Pancreas (tissue), 10 donors: ENCODE measurements around the gene GLI2. TPM values are rescaled to one million over a fixed set of nuclear protein-coding genes. Genes with fewer than 3 reads are reported as not detected.
A peak's percentile ranks its signal among the peaks of the same experiment; 100 is the strongest.

Source experiments
- ATAC-seq, 4 donors: fragments of 200-7000 bp; cut with Tn5 transposase; one replicate each; pipeline versions ENCODE4 v1.8.0 to v1.9.1; 2020; ENCODE audit warnings: mild to moderate bottlenecking in 4 of 4, moderate library complexity in 4 of 4
- DNase-seq, 6 donors: peaks; one replicate each; pipeline ENCODE4 v3.0.0-alpha.2; 2020
- FAIRE-seq: peaks from 2 replicates; lab custom pipeline; 2012; peaks lifted over from hg19 to GRCh38; lab: Jason Lieb, UNC
- H3K27ac ChIP-seq, 4 donors: fragments of 200-600 bp; sonication (generic); 1 replicate in 3 of 4; 2 replicates in 1 of 4; pipeline versions ENCODE4 v1.5.0 to v1.8.0; 2020
- H3K27me3 ChIP-seq, 4 donors: fragments of 200-600 bp; one replicate each; pipeline ENCODE4 v1.8.0; 2021
- H3K36me3 ChIP-seq, 3 donors: fragments of 200-600 bp; sonication (generic) in 1 of 3; one replicate each; pipeline versions ENCODE4 v1.5.0 to v1.8.0; 2020 to 2021
- H3K4me1 ChIP-seq, 3 donors: fragments of 200-600 bp; one replicate each; pipeline ENCODE4 v1.8.0; 2021
- H3K4me3 ChIP-seq, 4 donors: fragments of 200-600 bp; sonication (generic) in 2 of 4; one replicate each; pipeline versions ENCODE4 v1.5.0 to v1.8.0; 2020 to 2021
- H3K9me3 ChIP-seq, 4 donors: fragments of 200-600 bp; one replicate each; pipeline ENCODE4 v1.8.0; 2021
- CTCF ChIP-seq, 4 donors: fragments of 200-600 bp; sonication (generic) in 3 of 4; IDR thresholded peaks; one replicate each; pipeline versions ENCODE4 v1.5.0 to v1.8.0; 2021; ENCODE audit warnings: antibody characterized with exemption in 4 of 4
- WGBS, 2 donors: extraction: QIAGEN DNeasy Blood & Tissue Kit; methylation state at CpG; one replicate each; pipeline ENCODE4 v1.1.7; 2013; 5-methylcytosine and 5-hydroxymethylcytosine counted together
- intact Hi-C, 3 donors: fragments of 100-400 bp; cut with DNase I; formaldehyde crosslinking; loops; one replicate each; pipeline versions ENCODE4 v1.11.1 to v1.14.2; 2022
- polyA plus RNA-seq, 2 donors: library from polyadenylated mRNA; stranded (reverse); fragments of 200-250 nt; gene quantifications; one replicate each; pipeline ENCODE4 v1.2.3, GENCODE V29; 2013
- total RNA-seq, 6 donors: library from RNA; stranded (reverse); fragmentation: NEBNext Ultra II Directional in 4 of 6; extraction: Animal tissue kit (Norgen Biotek cat#: 25700) in 4 of 6; gene quantifications; one replicate each; pipeline versions ENCODE4 v1.2.1 to v1.2.4, GENCODE V29; 2021 to 2023
- donor health status: healthy with polysubstance abuse.
- donor health status: DM: no; HTN: no; CAD: no; lungs with moderate emphysema.
- donor health status: DM: no; HTN: no; CAD: no.
- donor health status: control.
- donor health status: control.
- donor health status: Bipolar disorder and iron deficiency.
- donor health status: DM: yes; HTN: yes; CAD: no.
- donor health status: DM: no; HTN: no; CAD: no.
- donor health status: DM: no; HTN: no; CAD: no.
- donor health status: DM: yes; HTN: yes; CAD: no.

Gene GLI2
- total and polyA plus RNA-seq, 8 donors: 0.14 to 3.2 (median 0.53) TPM

DNA sequence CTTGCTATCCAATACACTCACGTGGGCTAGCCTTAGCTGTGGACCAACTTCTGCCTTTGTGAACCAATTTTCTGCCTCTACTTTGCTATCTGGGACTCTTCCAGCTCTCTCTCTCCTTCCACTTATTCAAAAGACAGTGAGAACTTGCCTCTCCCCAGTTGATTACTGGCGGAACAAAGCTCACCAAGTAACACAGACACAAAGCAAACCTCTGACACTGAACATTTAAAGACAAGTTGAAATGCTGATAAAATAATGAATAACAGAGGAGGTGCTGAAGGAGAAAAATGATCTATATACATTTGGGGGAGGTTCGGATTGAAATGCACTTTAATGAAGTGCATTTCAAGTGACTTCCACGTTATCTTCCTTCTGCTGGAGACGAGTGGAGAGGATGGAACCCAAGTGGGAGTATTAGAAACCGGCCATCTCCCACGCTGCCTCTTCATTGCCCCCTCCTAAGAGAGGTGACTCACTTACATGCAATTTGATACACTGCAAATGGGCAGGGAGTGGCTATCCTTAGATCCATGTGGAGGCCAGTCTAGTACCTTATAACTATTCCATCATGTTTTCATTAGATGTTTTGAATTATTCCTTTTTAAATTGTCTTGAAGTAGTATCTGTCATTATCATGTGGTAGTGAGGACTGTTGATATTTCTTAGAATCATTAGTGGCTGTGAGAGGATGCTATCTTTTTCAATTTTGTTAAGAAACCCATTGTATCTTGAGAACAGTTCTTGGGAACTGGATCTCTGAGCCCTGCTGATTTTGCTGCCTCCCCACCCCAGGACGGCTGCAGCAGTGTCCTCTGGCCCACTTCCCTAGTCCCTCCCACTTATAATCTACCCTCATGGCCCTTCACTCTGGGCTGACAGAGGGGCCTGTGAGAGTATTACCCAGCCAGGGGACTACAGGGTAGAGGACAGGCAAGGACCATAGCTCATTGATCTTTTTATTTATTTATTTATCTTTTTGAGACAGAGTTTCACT, 6.0 kb upstream of the GLI2 start:
- no peak for DNase-seq
- no peaks in the 10 kb centered on the region for H3K36me3 ChIP-seq
- peak in 1 of 4 donors; percentile 52 for ATAC-seq
- no peak for TF ChIP-seq CTCF (IDR thresholded peaks at IDR 0.05)
- H3K27me3 ChIP-seq: peaks cover 0 to 8% (median under 1%) of the 10 kb centered on the region in 4 donors
- intact Hi-C loops: no loop called here
- no peak overlapping the region for H3K27ac ChIP-seq
- no peaks in the 10 kb centered on the region for H3K4me1 ChIP-seq
- H3K9me3 ChIP-seq: no peaks in the 10 kb centered on the region
- FAIRE-seq: no peak
- no peak overlapping the region for H3K4me3 ChIP-seq
- 43 to 57% methylated on average over 8 of the region's 8 CpGs for WGBS, 2 donors

DNA sequence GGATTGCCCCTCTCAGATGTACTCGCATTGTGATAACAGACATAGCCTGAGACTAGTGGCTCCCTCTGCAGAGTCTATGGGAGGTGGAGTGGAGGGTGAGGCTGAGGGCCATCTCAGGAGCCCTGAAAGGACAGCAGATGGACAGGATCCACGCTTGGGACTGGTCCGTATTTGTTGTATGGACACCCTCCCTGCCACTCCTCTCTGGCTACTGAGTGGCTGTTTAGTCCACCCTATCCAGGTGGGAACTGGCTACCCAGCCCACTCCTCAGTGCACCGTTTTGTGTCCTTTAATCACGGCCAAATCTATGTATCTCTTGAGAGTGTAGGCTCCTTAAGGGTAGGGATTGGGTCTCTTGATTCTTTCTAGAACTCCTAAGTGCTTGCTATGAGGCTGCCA, 4.5 kb upstream of the GLI2 start:
- 63 to 74% methylated on average over 5 of the region's 5 CpGs for WGBS, 2 donors
- FAIRE-seq (no peak), DNase-seq (no peak), ATAC-seq (no peak)
- Histone ChIP-seq H3K27me3 (peaks cover 0 to 14% (median 3%) of the 10 kb centered on the region in 4 donors), H3K4me3 (no peak overlapping the region), H3K4me1 (peaks cover 0 to 1% (median 0%) of the 10 kb centered on the region in 3 donors), H3K36me3 (no peaks in the 10 kb centered on the region), H3K27ac (no peak overlapping the region), H3K9me3 (no peaks in the 10 kb centered on the region)
- intact Hi-C loops: no loop called here
- TF ChIP-seq CTCF (IDR thresholded peaks at IDR 0.05): no peak

DNA sequence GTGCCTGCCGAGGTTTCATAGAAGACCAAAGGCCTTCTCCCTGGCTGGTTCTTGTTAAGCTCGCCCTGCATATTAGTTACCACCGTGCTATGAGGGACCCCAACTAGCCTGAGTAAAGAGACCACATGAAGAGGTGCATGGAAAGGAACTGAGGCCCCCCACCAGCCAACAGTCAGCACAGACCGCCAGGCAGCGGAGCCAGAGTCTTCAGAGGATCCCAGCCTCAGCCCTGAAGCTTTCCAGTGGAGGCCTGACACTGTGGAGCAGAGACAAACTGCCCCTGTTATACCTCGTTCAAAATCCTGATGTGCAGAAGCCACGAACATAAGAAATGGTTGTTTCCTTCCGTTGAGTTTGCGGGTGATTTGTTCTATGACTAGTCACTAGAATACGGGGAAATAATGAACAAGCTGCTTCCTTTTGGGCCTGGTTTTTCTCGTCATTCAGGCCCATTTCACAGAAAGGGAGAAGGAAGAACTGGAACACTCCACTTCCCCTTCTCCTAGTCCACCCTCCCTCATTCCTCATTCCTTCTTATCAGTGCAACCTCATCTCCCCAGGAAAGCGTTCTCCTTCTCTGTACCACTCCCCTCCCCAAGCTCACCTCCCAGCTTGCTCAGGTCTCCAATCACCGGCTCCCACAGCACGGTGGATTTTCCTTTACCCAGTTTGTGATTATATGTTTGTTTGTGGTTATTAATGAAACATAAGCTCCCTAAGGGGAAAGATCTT, 3.0 kb upstream of the GLI2 start:
- intact Hi-C loops: no loop called here
- WGBS, 2 donors: 78 to 84% methylated on average over 14 of the region's 14 CpGs
- peaks cover 0 to 6% (median 0%) of the 10 kb centered on the region in 3 donors for H3K4me1 ChIP-seq
- H3K36me3 ChIP-seq: no peaks in the 10 kb centered on the region
- peaks cover 0 to 14% (median 3%) of the 10 kb centered on the region in 4 donors for H3K27me3 ChIP-seq
- ATAC-seq: no peak
- no peak for DNase-seq
- no peak overlapping the region for H3K27ac ChIP-seq
- FAIRE-seq: no peak
- no peaks in the 10 kb centered on the region for H3K9me3 ChIP-seq
- TF ChIP-seq CTCF (IDR thresholded peaks at IDR 0.05): no peak
- H3K4me3 ChIP-seq: no peak overlapping the region

DNA sequence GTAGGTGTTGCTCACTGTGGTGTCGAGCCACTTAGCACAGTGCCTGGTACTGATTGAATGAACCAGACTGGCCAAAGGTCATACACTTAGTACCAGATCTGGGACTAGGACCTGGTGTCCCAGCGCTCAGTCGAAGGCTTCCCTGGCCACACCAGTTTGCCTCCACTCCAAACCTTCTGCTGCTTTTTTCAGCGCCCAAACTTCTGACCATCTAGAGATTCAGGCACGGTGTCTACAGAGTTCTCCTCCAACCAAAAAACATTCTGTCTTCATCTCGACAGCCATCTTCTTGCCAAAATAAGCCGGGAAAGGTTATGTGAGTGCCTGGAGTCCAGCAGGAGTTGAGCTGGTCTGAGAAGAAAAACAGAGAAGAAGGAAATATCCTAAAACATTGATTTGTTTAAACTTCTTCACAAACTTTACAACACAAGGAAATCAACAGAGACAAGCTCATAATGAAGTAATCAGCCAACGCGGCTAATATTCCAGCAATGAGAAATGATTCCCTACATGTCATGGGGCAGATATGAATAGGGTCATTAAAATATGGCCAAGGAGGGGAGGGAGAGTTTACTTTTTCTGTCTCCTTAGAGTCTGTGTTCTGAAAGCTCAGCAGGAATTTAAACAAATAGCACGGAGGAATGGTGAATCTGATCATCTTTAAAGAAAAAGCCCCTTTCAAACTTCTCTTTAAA, 2.3 kb upstream of the GLI2 start:
- Histone ChIP-seq H3K36me3 (no peaks in the 10 kb centered on the region), H3K4me1 (peaks cover 0 to 6% (median 0%) of the 10 kb centered on the region in 3 donors), H3K9me3 (no peaks in the 10 kb centered on the region), H3K27me3 (peaks cover 0 to 15% (median 3%) of the 10 kb centered on the region in 4 donors), H3K27ac (no peak overlapping the region), H3K4me3 (no peak overlapping the region)
- no peak for FAIRE-seq
- intact Hi-C loops: no loop called here
- TF ChIP-seq CTCF (IDR thresholded peaks at IDR 0.05): no peak
- ATAC-seq: no peak
- 69 to 78% methylated on average over 10 of the region's 10 CpGs for WGBS, 2 donors
- DNase-seq: no peak
